Measurements from ENCODE around the gene HDGFL3.

DNA sequence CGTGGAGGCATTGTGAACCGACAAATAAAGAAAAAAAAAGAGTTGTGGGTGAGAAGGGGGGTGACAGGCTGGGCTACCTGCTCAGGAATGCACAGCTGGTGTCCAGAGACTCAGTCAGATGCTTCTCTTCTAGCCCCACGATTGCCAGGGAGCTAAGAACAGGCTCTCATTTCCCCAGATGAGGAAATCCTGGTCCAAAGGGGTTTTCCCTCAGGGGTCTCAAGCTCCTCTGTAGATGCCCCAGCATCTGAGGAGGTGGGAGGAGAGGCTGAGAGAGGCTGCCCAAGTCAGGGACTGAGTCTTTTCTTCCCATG is 41.4 kb upstream of the HDGFL3 start:
- TF ChIP-seq NFIC (IDR thresholded peaks at IDR 0.05; ENCODE audit: low read depth, low read length): no peak
- TF ChIP-seq, protein P1, sequence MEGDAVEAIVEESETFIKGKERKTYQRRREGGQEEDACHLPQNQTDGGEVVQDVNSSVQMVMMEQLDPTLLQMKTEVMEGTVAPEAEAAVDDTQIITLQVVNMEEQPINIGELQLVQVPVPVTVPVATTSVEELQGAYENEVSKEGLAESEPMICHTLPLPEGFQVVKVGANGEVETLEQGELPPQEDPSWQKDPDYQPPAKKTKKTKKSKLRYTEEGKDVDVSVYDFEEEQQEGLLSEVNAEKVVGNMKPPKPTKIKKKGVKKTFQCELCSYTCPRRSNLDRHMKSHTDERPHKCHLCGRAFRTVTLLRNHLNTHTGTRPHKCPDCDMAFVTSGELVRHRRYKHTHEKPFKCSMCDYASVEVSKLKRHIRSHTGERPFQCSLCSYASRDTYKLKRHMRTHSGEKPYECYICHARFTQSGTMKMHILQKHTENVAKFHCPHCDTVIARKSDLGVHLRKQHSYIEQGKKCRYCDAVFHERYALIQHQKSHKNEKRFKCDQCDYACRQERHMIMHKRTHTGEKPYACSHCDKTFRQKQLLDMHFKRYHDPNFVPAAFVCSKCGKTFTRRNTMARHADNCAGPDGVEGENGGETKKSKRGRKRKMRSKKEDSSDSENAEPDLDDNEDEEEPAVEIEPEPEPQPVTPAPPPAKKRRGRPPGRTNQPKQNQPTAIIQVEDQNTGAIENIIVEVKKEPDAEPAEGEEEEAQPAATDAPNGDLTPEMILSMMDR (IDR thresholded peaks at IDR 0.05 in 2 of 3, conservative IDR thresholded peaks at IDR 0.05 in 1 of 3; ENCODE audit: control insufficient read depth in 2 of 3, extremely low read depth in 1 of 3, insufficient read depth in 1 of 3, low read depth in 3 of 3, low read length in 3 of 3): no peak
- no peak for TF ChIP-seq POLR2A (IDR thresholded peaks at IDR 0.05; ENCODE audit: low read depth, low read length)
- TF ChIP-seq SUZ12 (IDR thresholded peaks at IDR 0.05; ENCODE audit: unreplicated experiment): no peak
- no peak for TF ChIP-seq HCFC1 (IDR thresholded peaks at IDR 0.05; ENCODE audit: low read length)
- no peak for TF ChIP-seq SRF (IDR thresholded peaks at IDR 0.05; ENCODE audit: low read depth in 2 of 2, low read length in 2 of 2)
- TF ChIP-seq EZH2 (IDR thresholded peaks at IDR 0.05; ENCODE audit: borderline replicate concordance, control insufficient read depth, low read depth, low read length): no peak
